ENCODE results near the gene GGA1.
A peak's percentile ranks its signal among the peaks of the same experiment; 100 is the strongest.

The GGA1 gene

DNA sequence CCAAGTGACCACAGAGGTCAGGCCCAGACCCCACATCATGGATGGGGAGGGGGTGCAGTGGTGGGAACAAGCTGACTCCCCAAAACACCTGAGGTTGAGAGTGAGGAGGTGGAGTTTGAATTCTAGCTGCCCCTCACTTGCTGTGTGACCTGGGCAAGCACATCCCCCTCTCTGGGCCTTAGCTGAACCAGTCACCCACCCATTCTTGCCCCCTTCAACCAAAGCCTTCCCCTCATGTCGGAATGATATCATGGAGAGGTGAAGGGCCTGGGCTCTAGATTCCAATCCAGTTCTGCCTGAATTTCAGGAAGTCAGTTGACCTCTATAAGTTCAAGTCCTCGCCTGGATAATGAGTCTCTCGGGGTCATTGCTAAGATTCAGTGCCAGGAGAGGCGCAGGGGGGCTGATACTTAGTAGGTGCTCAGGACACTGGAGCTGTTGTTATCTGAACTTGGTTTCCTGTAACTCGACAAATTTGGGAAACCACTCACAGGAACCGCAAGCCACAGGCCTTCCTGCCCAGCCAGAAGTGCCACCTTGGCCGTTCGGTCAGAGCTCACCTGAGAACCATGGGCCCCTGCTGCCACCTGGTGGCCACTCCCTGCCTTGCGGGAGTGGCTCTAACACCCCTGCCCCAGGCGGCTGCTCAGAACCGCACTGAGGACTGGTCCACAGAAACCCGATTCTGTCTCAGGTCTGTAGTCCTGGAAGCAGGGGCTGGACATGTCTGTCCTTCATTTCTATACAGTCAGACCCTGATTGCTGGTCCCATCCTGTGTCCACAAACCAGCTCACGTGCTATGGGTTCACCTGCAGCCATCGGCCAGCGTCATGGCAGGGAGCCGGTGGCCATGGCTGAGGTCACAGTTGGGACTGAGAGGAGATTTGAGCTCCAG is 41.5 kb upstream of the GGA1 start:
- TF ChIP-seq GATA1 (IDR thresholded peaks at IDR 0.05; ENCODE audit: low read depth, low read length) (no peak), POLR2A (IDR thresholded peaks at IDR 0.05; ENCODE audit: low read length) (no peak)
- peak; percentile 62 to 84 for DNase-seq

GRCh38 chr22:37568012-37568411 is 40.6 kb upstream of the GGA1 start:
- no peak for DNase-seq
- TF ChIP-seq GATA1 (IDR thresholded peaks at IDR 0.05; ENCODE audit: low read depth, low read length) (no peak), POLR2A (IDR thresholded peaks at IDR 0.05; ENCODE audit: low read length) (no peak)

- DNase-seq: no peak
- TF ChIP-seq POLR2A (IDR thresholded peaks at IDR 0.05; ENCODE audit: low read length): no peak
- no peak for TF ChIP-seq GATA1 (IDR thresholded peaks at IDR 0.05; ENCODE audit: low read depth, low read length)
Observed at GRCh38 chr22:37568448-37569008, 40.1 kb upstream of the GGA1 start.

GRCh38 chr22:37569009-37569920 is 39.4 kb upstream of the GGA1 start:
- TF ChIP-seq POLR2A (IDR thresholded peaks at IDR 0.05; ENCODE audit: low read length) (no peak), GATA1 (IDR thresholded peaks at IDR 0.05; ENCODE audit: low read depth, low read length) (no peak)
- no peak for DNase-seq

DNA sequence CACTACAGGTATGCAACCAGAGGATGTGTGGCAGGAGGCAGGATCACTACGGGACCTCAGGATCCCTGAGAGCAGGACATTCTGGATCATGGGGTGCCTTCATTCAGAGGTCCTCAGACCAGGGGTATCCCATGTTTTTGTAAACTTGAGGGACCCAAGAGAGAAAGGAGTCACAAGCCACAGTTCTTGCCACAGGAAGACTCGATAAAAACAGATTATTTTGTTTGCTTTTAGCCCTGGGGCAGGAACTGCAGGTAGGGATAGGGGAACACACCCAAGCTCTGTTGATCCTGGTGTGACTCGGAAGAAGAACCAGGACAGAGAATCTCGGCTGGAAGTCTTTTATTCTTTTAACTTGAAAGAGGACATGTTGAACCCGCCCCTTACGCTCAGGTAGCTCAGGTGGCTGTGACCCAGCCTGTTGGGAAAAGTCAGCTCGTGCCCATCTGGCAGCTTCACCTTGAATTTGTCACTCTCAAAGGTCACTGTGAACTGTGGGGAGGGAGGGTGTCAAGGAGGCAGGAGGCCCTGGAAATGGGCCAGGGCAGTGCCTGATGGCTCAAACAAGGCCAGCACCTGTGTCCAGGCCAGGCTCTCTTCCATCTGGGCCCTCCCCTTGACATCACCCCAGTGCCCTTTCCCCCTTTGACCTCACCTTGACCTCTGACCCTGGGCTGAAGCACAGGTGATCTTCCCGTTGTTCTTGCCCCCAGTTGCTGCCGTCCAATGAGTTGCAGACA is 38.5 kb upstream of the GGA1 start:
- DNase-seq: no peak
- TF ChIP-seq GATA1 (IDR thresholded peaks at IDR 0.05; ENCODE audit: low read depth, low read length) (no peak), POLR2A (IDR thresholded peaks at IDR 0.05; ENCODE audit: low read length) (no peak)

- no peak for DNase-seq
- TF ChIP-seq POLR2A (IDR thresholded peaks at IDR 0.05; ENCODE audit: low read length): no peak
- TF ChIP-seq GATA1 (IDR thresholded peaks at IDR 0.05; ENCODE audit: low read depth, low read length): no peak
Observed at GRCh38 chr22:37570661-37570976, 38.0 kb upstream of the GGA1 start.

DNA sequence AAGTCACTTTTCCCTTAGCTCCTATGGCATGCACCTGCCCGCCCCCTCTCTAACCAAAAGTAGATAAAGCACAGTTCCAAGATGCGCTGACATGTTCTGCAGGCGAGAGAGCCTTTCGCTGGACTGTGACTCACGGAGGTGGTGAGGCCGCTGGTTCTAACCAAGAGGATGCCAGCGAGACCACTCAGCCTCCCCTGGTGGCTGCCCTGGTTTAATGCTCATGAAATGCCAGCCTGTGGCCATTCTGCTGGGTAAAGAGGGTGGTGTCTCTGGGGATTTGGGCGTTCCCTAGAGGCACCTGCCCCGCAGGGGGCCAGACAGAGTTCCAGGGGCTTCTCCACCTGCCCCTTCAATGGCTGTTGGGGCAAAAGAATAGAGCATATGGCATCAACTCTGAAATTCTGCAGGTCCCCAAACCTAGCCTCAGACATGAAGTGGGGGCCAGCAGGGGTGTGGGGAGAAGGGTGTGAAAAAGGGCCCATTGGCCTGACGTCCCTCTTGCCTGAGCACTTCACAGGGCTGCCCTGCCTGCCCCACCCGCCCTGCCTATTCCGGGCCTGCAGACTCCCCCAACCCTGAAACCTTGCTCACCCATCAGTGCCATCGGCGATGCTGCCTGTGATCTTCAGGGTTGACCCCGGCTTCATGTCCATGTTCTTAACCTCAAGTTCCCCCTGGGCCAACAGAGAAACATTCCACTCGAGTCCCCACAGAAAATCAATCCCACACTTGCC is 37.2 kb upstream of the GGA1 start:
- no peak for DNase-seq
- no peak for TF ChIP-seq POLR2A (IDR thresholded peaks at IDR 0.05; ENCODE audit: low read length)
- TF ChIP-seq GATA1 (IDR thresholded peaks at IDR 0.05; ENCODE audit: low read depth, low read length): no peak

GRCh38 chr22:37571992-37572373 is 36.7 kb upstream of the GGA1 start:
- no peak for DNase-seq
- TF ChIP-seq GATA1 (IDR thresholded peaks at IDR 0.05; ENCODE audit: low read depth, low read length) (no peak), POLR2A (IDR thresholded peaks at IDR 0.05; ENCODE audit: low read length) (no peak)

GRCh38 chr22:37575490-37576003 is 33.1 kb upstream of the GGA1 start:
- no peak for DNase-seq
- TF ChIP-seq POLR2A (IDR thresholded peaks at IDR 0.05; ENCODE audit: low read length): no peak
- TF ChIP-seq GATA1 (IDR thresholded peaks at IDR 0.05; ENCODE audit: low read depth, low read length): no peak

DNA sequence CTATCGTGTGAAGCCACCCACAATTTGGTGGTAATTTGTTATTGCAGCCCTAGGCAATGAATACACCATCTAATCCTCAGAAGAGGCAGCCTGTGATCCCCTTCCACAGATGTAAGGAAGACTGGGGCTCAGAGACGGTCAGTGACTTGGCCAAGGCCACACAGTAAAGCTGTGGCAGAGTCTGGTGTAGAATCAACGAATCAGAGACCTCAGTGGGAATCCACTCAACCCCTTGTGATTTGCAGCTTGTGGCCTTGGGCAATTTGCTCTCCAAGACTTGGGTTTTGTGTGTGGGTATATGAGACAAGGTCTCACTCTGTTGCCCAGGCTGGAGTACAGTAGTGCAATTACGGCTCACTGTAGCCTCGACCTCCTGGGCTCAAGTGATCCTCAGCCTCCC is 30.6 kb upstream of the GGA1 start:
- DNase-seq: no peak

DNA sequence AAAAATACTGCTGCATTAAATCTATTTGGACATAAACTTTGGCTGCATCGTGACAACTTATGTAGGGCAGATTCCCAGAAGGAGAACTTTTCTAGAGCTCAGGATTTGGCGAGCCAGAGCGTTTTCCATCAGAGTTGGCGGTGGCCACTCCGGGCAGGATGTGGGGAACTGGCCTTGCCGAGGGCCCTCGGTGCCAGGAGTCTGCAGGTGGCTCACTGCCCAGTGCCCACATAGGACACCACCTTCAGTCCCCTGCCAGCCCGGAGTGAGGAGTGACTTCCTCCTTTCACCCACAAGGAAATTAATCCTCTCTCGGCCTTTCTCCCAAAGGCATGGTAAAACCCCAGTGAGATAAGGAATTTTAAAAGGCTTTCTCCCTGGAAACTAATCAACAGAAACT is 27.1 kb upstream of the GGA1 start:
- TF ChIP-seq GATA1 (IDR thresholded peaks at IDR 0.05; ENCODE audit: low read depth, low read length): no peak
- no peak for TF ChIP-seq POLR2A (IDR thresholded peaks at IDR 0.05; ENCODE audit: low read length)
- no peak for DNase-seq

More for the DNA sequence above, 30.6 kb upstream of the GGA1 start:
- TF ChIP-seq POLR2A (IDR thresholded peaks at IDR 0.05; ENCODE audit: low read length) (no peak), GATA1 (IDR thresholded peaks at IDR 0.05; ENCODE audit: low read depth, low read length) (no peak)

DNA sequence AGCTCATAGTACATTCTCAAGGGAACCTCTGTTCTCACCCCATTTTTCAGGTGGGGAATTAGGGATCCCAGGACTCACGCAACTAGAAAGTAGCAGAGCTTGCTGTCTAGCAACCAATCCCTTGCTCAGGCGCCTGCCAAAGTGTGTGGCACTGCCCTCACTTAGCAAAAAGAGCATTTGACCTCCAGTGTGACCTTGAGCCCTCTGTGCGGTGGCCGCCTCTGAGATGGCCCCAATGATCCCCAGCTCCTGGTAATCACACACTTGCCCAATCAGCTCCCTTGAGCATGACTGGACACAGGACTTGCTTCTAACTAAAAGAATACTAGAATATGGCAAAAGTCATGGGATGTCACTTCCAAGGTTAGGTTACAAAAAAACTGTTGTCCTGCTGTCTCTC is 26.1 kb upstream of the GGA1 start:
- no peak for TF ChIP-seq POLR2A (IDR thresholded peaks at IDR 0.05; ENCODE audit: low read length)
- no peak for TF ChIP-seq GATA1 (IDR thresholded peaks at IDR 0.05; ENCODE audit: low read depth, low read length)
- no peak for DNase-seq
